Measurements from ENCODE around the gene HELZ.
"Not testable (repeated sequence)": the region's sequence is repeated elsewhere in the genome, so short reads cannot be mapped to it uniquely, and the experiment has no call there.

The HELZ gene

GRCh38 chr17:67224736-67225135, 20.3 kb downstream of the HELZ start:
- no peak for DNase-seq

DNA sequence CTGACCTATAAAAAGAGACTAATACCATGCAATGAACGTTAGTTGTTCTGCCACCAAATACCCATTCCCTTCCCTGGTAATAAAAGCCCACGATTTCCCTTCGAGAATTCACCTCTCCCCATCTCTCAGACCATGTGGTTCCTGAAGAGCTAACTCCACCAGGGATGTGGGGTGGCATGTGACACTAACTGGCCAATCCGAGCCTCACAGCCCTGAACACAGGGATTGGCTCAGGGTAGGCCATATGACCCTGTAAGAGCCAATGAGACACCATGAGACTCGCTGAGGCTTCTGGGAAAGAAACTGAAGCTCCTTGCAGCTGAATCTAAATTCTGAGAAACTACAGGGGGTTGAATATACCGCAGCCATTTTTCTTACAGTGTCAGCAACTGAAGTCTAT, 21.1 kb downstream of the HELZ start:
- DNase-seq = peak; percentile 61

- no peak for DNase-seq
These were observed 23.7 kb downstream of the HELZ start for GRCh38 chr17:67221062-67221998.

GRCh38 chr17:67218385-67218950, 26.5 kb downstream of the HELZ start:
- DNase-seq = no peak

DNA sequence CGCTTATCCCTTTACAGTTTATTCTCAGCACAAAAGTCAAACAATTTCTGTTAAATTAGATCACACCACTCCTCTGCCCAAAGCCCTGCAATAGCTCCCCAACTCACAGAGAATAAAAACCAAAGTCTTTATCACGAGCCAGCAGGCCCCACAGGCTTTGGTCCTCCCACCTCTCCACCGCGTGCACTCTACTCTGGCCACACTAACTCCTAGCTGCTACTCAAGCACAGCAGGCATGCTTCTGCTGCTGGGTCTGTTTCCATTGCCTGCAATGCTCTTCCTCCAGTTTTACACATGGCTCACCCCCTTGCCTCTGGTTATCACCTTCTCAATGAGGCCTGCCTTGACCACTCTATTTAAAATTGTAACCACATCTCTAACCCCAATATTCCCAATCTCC, 27.6 kb downstream of the HELZ start:
- no peak for DNase-seq

DNA sequence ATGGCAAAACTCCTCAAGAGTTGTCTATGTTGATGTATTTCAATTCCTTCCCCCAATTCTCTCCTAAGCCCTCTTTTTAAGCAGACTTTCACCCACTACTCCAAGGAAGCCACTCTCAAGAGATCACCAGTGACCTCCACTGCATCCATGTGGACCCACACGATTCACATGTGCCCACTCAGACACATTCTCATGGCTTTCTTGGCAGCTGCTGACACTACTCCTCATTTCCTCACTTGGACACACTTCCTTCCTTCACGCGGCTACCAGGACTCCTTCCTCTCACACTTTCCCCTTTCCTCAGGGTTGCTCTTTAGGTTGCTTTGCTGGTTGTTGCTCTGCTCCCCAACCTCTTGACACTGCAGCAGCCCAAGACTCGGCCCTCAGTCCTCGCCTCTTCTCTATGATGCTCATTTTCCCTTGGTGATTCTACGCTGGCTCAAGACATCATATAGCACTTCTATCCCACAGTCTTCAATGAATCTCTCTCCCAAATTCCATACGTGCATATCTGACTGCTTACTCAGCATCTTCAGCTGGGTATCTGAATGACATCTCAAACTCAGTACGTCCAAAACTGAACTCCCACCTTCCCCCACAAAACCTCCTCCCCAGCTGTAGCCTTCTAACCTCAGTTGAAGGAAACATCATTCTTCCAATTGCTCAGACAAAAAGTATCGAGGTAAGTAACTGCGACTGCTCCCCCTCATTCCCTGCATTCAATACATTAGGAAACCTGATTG, 28.2 kb downstream of the HELZ start:
- no peak for DNase-seq

DNA sequence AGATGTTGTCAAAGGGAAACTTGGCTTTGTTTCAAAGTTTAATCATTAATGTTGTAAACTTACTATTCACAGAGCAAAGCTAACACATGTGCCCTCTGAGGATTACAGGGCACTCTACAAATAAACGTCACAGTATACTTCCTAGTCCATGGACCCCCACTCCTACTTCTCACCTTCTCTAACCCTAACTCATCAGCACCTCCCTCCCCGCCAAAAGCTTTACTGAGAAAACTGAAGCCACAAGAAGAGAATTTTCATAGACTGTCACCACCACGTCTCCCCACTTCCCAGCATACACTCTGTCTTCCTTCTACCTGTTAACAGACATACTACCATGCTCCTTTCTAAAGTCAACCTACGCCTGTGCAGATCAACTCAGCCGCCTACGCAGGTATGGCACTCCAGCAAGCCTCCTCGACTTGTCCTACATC, 29.0 kb downstream of the HELZ start:
- DNase-seq = no peak

- DNase-seq = no peak
These were observed 32.1 kb downstream of the HELZ start for GRCh38 chr17:67212714-67213417.

- no peak for DNase-seq
These were observed 32.8 kb downstream of the HELZ start for GRCh38 chr17:67212231-67212630.

GRCh38 chr17:67211742-67212141, 33.3 kb downstream of the HELZ start:
- DNase-seq = no peak

DNA sequence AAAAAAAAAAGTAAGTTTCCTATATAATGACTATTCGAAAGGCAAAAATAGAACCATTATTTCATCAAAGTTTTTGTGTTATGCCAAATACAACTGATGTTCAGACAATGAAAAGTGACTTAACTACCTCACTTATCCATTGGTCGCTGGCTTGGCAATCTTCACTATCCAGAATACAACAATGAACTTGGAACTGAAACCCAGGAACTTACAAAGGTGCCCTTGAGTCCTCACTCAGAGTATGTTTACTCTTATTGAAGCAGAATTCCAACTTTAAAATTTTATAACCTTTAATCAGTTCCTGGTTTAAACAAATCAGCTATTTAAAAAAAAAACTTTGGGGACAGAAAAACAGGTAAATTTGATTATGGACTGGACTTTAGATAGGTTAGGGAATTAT, 34.1 kb downstream of the HELZ start:
- no peak for DNase-seq

- DNase-seq = no peak
These were observed 36.8 kb downstream of the HELZ start for GRCh38 chr17:67208232-67208631.

DNA sequence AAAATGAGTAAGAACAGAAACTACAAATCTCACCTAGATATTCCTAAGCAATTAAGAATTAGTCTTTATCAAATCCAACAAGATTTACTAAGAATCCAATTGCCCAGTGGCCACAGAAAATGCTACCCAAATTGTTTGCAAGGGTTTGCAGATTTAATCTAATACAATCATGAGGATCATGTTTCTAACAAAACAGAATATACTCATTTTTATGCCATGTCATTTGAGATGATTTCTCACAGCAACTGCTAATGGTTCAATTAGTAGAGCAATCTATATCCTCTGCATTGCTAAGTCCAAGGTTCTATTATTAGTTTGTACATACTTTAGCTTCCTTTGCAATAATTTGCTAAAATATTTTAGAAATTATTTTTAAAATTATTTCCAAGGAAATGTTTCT, 41.2 kb downstream of the HELZ start:
- DNase-seq = no peak

DNA sequence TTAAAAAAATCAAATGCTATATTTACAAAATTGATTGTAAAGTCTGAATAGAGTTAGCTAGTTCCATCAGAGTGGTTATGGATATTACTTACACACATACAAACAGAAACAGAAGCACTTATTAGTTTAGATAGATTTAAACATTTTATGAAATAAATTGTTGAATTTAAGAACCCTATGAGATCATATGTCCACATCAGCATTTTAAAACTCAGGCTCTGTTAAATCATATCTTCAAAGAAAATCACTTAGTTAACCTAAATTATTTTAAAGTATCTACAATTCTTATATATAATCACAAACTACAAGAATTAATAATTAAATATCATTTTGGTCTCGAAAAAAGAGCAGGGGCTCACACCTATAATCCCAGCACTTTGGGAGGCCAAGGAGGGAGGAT, 42.5 kb downstream of the HELZ start:
- DNase-seq = no peak

- no peak for DNase-seq
These were observed 44.2 kb downstream of the HELZ start for GRCh38 chr17:67200727-67201301.

DNA sequence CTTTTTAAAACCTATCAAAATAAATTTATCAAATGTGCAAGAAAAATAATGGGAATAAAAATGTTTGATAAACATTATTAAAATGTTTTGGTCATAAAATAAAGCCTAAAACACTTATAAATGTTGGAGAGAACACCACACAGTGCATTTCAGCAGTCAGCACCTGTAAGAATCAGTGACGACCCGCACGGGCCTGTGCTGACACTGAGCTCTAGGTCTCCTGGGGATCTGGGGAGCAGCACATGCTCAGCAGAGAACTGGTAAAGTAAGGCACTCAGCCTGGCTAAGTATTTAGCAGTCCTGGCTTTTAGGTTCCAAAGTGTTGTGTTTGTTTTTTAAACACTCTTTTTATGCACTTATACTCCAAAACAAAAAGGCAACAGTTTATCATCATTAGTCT, 46.9 kb downstream of the HELZ start:
- no peak for DNase-seq

GRCh38 chr17:67197023-67197422, 48.0 kb downstream of the HELZ start:
- DNase-seq = not testable (repeated sequence)

- DNase-seq = no peak
These were observed 48.6 kb downstream of the HELZ start for GRCh38 chr17:67196422-67196821.

GRCh38 chr17:67194134-67194533, 50.9 kb downstream of the HELZ start:
- no peak for DNase-seq

DNA sequence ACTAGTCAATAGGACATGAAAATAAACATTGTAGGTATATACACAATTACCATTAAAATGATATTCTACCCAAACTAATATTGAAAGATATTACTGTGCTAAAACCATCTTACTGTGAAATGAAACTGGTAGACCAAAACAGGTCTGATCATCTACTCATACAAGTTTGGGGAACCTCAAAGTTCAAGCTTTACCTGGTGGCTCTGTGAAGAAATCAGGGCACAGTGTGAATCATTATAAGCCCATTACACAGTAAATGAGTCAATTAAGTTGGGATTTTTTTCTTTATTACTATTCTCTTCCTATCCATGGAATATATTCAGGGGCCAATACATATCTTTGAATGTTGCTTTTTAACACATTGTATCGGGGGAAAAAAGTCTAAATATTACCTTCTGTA, 57.1 kb downstream of the HELZ start:
- no peak for DNase-seq

DNA sequence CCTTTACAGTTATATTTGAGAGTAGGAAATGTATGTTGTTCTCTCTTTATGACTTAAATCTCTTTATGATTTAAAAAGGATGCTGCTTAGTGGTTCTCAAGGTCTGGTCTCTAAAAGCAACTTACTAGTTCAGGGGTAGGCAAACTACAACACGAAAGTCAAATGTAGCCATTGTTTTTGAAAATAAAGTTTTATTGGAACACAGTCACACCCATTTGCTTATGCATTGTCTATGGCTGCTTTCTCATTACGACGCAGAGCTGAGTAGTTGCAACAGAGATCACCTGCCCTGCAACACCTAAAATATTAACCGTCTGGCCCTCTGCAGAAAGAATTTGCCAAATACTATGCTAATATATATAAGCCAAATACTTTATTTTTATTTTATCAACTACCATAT, 58.2 kb downstream of the HELZ start:
- no peak for DNase-seq

DNA sequence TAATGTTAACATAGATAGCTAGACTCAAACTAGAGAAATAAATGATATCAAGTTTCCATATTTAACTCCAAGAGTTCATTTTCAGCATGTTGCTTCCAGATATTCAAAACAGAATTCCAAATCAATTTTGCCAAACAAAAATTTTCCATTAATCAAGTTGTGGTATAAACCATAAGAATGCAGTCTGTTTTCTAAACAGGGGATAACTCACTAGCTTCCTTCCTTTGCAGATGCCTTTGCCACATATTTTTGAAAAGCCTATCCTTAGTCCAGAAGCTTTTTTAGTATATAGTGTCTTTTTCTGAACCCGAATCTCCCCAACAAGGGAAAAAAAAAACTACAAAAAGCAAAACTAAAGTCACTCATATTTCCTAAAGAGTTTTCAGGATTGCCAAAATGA, 61.5 kb downstream of the HELZ start:
- no peak for DNase-seq

DNA sequence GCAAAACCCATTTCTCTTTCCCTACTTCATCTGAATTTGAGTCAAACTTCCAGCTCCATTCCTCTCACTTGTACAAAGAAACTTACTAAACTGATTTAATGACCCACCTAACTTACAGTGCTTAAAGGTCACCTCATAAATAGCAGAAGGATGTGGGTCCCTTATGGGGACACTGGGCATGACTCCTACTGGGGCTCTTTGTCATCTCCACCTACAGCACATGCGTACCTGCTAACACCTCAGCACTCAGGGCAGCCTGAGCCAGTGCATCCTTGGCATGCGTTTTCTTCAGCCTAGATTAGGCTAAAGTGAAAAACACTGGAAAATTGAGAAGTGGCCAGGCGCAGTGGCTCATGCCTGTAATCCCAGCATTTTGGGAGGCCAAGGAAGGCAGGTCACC, 63.2 kb downstream of the HELZ start:
- DNase-seq = no peak

Data from activated CD4-positive, CD25-positive, alpha-beta regulatory T cell treated with anti-CD3 and anti-CD28 coated beads, Interleukin-2, amount 50 U/mL, for 72 hours (primary cell).